Embryonic facial prominence (tissue), 1 donor: Measurements from ENCODE around the gene CAMK4.
A peak's percentile ranks its signal among the peaks of the same experiment; 100 is the strongest.

Experiments
- DNase-seq: peaks from one replicate; pipeline ENCODE4 v3.0.0-alpha.2; 2016; ENCODE audit errors: extremely low spot score

Gene CAMK4

DNA sequence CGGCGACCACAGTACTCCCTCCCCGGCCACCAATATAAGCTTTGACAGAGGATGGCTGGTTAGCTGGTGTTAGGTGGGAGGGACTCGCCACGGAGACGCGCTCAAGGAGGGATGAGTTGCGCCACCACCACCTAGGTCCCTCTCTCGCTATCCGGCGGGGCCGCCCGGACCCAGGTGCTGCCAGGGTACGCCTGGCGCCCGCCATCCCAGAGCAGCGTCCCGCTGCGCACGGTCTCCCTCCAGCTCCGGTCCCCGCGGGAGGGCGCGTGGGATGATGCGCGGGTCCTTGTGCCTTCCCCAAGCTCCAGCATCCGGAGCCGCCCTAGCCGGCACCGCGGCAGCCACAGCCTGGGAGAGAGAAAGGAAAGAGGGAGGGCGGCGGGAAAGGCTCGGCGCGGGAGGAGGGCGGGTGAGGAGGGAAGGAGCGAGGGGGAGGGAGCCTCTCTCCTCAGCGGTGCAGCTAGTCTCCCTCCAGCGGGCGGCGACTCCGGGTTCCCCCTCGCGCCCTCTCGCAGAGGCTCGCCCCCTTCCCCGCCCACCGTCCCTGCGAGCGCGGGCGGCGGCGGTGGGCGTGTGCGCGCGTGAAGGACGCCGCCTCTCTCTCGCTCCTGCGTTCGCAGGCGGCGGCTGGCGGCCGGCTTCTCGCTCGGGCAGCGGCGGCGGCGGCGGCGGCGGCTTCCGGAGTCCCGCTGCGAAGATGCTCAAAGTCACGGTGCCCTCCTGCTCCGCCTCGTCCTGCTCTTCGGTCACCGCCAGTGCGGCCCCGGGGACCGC is at the start of gene CAMK4:
TSS of gene CAMK4 (plus strand) at position 598 of the 774 bp plus-strand sequence. CDS start at position 698, 100 bp downstream.
- peak; percentile 71 for DNase-seq

GRCh38 chr5:111183064-111183463 is 41.1 kb upstream of the CAMK4 start:
- DNase-seq: no peak

DNA sequence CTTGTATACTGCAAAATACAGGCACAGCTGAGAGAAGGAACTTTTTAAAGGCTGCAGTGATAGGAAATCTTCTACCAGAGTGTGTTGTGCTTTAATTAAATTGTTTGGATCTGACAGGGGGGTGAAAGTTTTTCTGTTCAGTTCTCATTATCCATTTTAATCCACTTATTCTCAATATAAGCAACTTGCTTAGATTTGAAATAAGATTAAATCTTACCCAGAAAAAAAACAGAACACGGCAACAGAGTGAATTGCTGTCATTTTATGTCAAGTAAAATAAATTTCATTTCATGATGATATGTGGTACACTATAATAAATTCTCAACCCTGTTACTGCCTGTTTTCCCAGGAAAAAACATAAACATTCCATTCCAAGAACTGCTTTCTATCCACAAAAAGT is 37.1 kb upstream of the CAMK4 start:
- DNase-seq: no peak

GRCh38 chr5:111194053-111194452 is 30.1 kb upstream of the CAMK4 start:
- no peak for DNase-seq

DNA sequence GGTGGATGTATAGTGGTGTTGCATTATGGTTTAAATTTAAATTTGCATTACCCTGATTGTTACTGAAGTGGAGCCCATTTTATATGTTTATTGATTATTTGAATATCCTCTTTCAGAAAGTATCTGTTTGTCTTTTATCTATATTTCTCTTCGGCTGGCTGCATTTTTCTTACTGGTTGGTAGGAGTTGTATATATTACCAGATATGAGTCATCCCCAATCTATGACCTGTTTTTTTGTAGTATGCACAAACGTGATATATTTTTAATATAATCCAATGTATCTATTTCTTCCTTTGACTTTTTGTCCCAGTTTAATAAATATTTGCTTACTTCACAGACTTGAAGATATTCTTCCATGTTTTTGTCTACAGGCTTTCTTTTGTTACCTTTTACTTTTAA is 29.3 kb upstream of the CAMK4 start:
- DNase-seq: no peak

DNA sequence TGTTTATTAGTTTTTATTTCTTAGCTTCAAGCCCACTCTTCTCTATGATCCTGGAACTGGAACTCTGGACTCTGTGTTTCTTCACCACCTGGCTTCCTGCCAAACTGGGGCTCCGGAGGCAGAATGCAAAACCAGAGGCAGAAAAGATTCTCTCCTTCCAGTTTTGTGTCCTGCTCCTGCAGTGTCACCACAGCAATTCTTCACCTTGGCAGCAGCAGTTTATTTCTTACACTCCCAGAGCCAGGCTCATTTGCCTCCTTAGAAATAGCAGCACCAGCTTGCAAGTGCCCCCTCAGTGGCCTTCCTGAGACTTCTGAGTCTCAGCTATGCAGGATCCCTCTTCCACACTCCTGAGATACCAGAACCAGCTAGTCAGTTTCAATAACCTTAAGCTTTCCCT is 26.7 kb upstream of the CAMK4 start:
- DNase-seq: no peak

GRCh38 chr5:111198281-111198966 is 25.8 kb upstream of the CAMK4 start:
- DNase-seq: no peak

GRCh38 chr5:111200828-111201227 is 23.4 kb upstream of the CAMK4 start:
- no peak for DNase-seq

DNA sequence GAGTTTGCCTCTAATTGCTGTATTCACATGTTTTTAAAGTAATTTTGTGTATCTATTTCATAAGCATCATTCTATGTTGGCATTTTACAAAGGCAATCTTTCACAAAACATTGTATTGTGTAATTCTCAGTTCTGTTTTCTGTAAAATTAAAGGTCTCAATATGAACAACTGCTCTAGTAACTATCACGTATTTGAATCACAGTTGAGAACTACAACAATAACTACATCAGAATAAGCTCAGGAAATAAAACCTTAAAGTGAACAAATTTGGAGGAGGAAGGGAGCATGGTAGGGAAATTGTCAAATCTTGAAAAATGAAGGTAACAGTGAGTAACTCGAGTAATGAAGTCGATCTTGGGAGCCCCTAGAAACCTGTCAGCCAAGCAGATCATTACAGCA is 22.5 kb upstream of the CAMK4 start:
- no peak for DNase-seq

DNA sequence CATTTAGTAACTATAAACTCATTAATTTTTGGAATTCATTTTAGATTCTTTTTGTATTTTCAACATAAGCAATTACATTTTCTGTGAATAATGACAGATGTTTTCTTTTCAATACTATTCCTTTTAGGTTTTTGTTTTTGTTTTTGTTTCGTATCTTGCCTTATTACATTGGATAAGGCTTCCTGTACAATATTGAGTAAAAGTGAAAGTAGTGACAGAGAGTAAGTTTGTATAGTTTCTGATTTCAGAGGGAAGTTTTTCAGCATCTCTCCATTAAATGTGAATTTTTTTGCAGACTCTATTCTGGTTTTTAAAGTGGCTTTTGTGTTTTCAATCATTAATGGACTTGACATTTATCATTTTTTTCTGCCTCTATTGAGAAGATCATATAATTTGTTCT is 12.8 kb upstream of the CAMK4 start:
- DNase-seq: no peak

GRCh38 chr5:111214052-111214742 is 10.0 kb upstream of the CAMK4 start:
- DNase-seq: no peak

DNA sequence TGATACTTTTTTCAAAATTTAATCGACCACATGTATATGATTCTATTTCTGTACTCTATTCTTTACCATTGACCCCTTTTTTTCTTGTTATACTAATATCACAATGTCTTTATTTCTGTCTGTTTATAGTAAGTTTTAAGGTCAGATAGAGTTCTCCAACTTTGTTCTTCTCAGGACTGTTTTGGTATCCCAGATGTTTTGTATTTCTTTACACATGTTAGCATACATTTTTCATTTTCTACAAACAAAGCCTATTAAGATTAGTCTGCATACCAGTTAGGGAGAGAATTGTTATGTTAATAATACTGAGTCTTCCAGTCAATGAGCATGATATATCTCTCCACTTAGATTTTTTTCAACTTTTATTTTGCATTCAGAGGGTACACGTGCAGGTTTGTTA is 8.2 kb upstream of the CAMK4 start:
- DNase-seq: no peak

DNA sequence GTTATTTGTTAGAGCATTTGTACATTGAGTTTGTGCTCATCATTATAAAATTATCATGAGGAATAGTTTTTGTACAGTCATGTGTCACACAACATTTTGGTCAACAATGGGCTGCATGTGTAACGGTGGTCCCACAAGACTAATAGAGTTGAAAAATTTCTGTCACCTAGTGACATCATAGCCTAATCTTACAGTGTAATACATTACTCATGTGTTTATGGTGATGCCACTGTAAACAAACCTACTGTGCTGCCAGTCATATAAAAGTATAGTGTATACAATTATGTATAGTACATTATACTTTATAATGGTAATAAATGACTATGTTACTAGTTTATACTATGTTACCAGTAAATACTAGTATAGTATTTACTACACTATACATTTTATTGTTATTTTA is 3.0 kb upstream of the CAMK4 start:
- DNase-seq: no peak

DNA sequence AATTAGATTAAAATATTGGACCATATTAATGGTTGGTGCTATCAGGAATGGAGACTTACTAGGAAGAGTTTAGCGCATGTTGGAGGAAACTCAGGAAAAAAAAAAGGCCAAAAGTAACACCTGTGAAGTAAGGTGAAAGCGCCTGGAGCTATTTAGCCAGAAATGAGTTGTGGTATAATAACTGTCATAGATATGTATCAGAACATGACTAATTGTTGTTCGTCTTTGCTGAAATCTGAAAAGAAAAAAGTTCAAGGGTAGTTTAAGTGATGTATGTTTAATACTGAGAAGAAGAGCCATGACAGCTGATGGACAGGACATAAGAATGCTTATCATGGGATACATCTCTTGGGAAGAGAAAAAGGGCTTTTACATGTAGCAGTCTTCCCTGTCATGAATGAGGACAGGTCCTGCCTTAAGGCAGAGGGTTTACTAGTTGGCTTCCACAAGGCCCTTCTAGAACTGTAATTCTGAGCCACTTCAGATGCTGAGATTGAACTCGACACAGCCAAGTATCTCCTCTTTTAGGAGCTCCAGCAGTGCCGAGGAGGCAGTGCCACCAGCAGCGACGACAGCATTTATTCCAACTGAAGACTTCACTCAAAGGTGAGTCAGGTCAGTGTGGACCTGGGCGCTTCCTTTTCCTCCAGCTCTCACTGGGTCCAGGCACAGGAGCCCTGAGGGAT is 940 bp upstream of the CAMK4 start:
- no peak for DNase-seq

- DNase-seq: no peak
Observed at GRCh38 chr5:111224561-111225345, 569 bp downstream of the CAMK4 start.

- DNase-seq: no peak
Observed at GRCh38 chr5:111225926-111226325, 1.7 kb downstream of the CAMK4 start.

DNA sequence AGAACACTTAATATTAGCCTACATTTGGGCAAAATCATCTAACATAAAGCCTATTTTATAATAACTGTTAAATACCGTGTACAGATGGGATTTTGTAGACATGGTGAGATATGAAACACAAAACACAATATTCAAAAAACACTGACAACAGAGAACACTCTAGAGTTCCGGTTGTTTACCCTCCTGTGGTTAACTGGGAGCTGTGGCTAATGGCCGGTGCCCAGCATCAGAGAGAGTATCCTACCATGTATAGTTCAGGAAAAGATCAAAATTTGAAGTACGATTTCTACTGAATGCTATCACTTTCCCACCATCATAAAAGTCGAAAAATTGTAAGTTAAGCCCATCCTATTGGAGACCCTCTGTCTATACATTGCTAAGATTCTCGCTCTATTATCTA is 2.4 kb downstream of the CAMK4 start:
- DNase-seq: no peak

DNA sequence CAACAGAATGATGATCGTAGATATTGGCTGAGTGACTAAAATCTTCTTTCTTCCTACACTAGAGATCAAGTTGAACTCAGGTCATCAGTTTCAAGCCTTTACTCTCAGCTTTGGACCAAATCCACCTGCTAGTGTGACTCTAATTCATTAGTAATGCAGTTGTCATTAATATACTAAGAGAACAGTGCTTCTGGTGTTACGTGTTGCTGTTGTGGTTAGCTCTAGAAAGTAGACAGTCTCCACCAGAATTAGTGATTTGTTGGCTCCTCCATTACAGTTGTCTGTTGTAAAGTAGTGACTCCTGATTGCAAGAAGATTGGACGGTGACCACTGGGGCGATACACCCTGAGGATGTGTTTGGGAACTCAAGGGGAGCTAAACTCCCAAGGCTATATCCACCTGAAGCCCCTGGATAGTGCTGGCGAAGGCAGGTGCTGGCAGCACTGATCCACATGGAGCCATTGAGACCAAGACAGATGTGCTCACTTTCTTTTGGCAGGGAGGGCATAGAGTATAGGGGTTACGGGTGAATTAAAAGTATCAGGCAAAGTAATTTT is 3.1 kb downstream of the CAMK4 start:
- DNase-seq: no peak

DNA sequence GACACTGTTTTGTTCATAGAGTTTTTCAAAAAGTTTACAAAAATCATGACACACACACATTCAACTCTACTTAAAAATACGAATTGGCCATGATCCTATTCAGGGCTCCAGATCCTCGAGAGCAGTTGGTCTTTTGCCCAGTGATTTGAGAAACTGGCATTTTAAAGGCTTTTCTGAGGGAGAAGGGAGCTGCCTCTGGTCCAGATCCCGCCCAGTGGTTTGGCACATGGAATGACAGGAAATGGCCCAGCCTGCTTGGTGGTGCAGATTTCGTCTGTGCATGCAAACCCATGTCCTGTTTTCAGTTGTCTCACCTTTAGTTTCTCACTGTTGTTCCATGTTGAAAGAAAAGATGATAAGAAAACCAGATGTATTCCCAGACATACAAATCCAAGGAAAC is 3.6 kb downstream of the CAMK4 start:
- no peak for DNase-seq

DNA sequence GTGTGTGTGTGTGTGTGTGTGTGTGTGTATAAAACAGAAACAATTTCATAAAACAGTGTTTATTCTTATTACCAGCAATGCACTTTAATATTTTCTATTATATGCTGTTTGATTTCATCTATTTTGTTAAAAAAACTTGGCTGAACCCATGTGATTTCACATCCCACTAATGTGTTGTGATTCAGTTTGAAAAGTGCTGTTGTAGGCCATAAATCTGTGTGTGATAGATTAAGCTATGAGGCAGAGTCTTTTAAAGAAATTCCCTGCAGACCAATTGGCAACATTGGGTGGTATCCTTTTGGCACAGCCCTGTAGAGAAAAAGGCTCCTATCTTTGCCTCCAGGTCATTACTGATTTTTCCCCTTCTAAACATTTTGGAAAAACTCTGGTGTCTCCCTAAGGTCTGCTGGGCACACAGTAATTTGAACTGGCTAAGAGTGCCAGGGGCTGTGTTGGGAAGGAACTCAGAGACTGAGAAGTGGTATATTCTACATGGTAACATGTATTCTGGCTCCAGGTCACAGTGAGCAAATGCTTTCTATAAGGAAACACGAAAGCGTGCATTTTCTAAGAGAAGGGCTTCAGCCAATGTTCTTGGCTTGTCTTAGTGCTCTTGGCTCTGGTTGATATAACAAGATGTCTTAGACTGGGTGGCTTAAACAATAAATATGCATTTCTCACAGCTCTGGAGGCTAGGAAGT is 4.5 kb downstream of the CAMK4 start:
- DNase-seq: no peak
